ENCODE data around the gene SOX1.

GRCh38 chr13:112042496-112042895 lies 24.5 kb upstream of the SOX1 start:
- TF ChIP-seq YY1 (IDR thresholded peaks at IDR 0.05; ENCODE audit: insufficient read depth, insufficient read length) (no peak), ZNF274 (IDR thresholded peaks at IDR 0.05; ENCODE audit: low read depth, low read length) (no peak)

Data from NT2/D1 (cell line).